Astrocyte (in vitro differentiated cells and primary cell): ENCODE data around the gene MT1E. TPM values are rescaled to one million over a fixed set of nuclear protein-coding genes. Genes with fewer than 3 reads are reported as not detected.
"Not testable (repeated sequence)": the region's sequence is repeated elsewhere in the genome, so short reads cannot be mapped to it uniquely, and the experiment has no call there.

Experiments used
- DNase-seq: peaks from one replicate; pipeline ENCODE4 v3.0.0-alpha.2; 2010; ENCODE audit warnings: low read depth
- FAIRE-seq: peaks from 2 replicates; lab custom pipeline; 2011; peaks lifted over from hg19 to GRCh38; lab: Jason Lieb, UNC
- H2AFZ ChIP-seq: 2 replicates; pipeline ENCODE4 v1.6.0; 2012; ENCODE audit warnings: low read depth, low read length, inconsistent platforms
- H3K27ac ChIP-seq: 2 replicates; pipeline ENCODE4 v1.5.1; 2011; ENCODE audit warnings: low read depth, low read length, inconsistent platforms
- H3K27me3 ChIP-seq: 2 replicates; pipeline ENCODE4 v1.6.0; 2011; ENCODE audit warnings: low read length, inconsistent platforms; ENCODE audit not compliant: insufficient read depth
- H3K36me3 ChIP-seq: 2 replicates; pipeline ENCODE4 v1.5.1; 2011; ENCODE audit warnings: low read length, inconsistent platforms; ENCODE audit not compliant: insufficient read depth
- H3K4me1 ChIP-seq: 2 replicates; pipeline ENCODE4 v1.5.1; 2011; ENCODE audit warnings: low read length, inconsistent platforms; ENCODE audit not compliant: insufficient read depth
- H3K4me2 ChIP-seq: 2 replicates; pipeline ENCODE4 v1.6.0; 2012; ENCODE audit warnings: low read length, inconsistent platforms
- H3K4me3 ChIP-seq: 2 replicates; pipeline ENCODE4 v1.5.1; 2011; ENCODE audit warnings: low read depth, mild to moderate bottlenecking, low read length, inconsistent platforms; ENCODE audit not compliant: insufficient read depth
- H3K79me2 ChIP-seq: 2 replicates; pipeline ENCODE4 v1.6.0; 2012; ENCODE audit warnings: mild to moderate bottlenecking, low read length, inconsistent platforms; ENCODE audit not compliant: insufficient read depth
- H3K9ac ChIP-seq: 2 replicates; pipeline ENCODE4 v1.6.0; 2012; ENCODE audit warnings: mild to moderate bottlenecking, low read length, inconsistent platforms
- H3K9me3 ChIP-seq: 2 replicates; pipeline ENCODE4 v1.5.1; 2012; ENCODE audit warnings: low read depth, mild to moderate bottlenecking, low read length, inconsistent platforms; ENCODE audit not compliant: insufficient read depth
- H4K20me1 ChIP-seq: 2 replicates; pipeline ENCODE4 v1.6.0; 2012; ENCODE audit warnings: low read length, inconsistent platforms; ENCODE audit not compliant: insufficient read depth
- H3K27ac Mint-ChIP-seq: one replicate; pipeline ENCODE4 v1.8.0; 2021; ENCODE audit warnings: mild to moderate bottlenecking, mixed read lengths; ENCODE audit not compliant: unreplicated experiment
- H3K27me3 Mint-ChIP-seq: one replicate; pipeline ENCODE4 v1.8.0; 2021; ENCODE audit warnings: low read depth, mixed read lengths; ENCODE audit not compliant: unreplicated experiment
- H3K36me3 Mint-ChIP-seq: one replicate; pipeline ENCODE4 v1.8.0; 2021; ENCODE audit warnings: low read depth, mixed read lengths; ENCODE audit not compliant: unreplicated experiment
- H3K4me1 Mint-ChIP-seq: one replicate; pipeline ENCODE4 v1.8.0; 2021; ENCODE audit warnings: low read depth, mixed read lengths; ENCODE audit not compliant: unreplicated experiment
- H3K4me3 Mint-ChIP-seq: one replicate; pipeline ENCODE4 v1.8.0; 2021; ENCODE audit warnings: mild to moderate bottlenecking, moderate library complexity, mixed read lengths; ENCODE audit not compliant: unreplicated experiment
- H3K9me3 Mint-ChIP-seq: one replicate; pipeline ENCODE4 v1.8.0; 2021; ENCODE audit warnings: mild to moderate bottlenecking, mixed read lengths; ENCODE audit not compliant: unreplicated experiment
- EZH2 ChIP-seq: IDR thresholded peaks from 2 replicates; pipeline ENCODE4 v1.6.1; 2012; ENCODE audit warnings: mild to moderate bottlenecking, low read length, inconsistent platforms; ENCODE audit not compliant: insufficient read depth
- total RNA-seq: library from RNA; stranded (reverse); gene quantifications from 2 replicates; pipeline ENCODE4 v1.2.1, GENCODE V29; 2021
- TF ChIP-seq, protein P1 (sequence below): IDR thresholded peaks from 2 replicates; pipeline ENCODE4 v1.5.1; 2011; ENCODE audit warnings: low read depth, mild to moderate bottlenecking, inconsistent platforms, low read length, moderate library complexity; ENCODE audit not compliant: insufficient read depth

The MT1E gene
- total RNA-seq, 1 donor from 2014 or later, result 11.9 TPM

DNA sequence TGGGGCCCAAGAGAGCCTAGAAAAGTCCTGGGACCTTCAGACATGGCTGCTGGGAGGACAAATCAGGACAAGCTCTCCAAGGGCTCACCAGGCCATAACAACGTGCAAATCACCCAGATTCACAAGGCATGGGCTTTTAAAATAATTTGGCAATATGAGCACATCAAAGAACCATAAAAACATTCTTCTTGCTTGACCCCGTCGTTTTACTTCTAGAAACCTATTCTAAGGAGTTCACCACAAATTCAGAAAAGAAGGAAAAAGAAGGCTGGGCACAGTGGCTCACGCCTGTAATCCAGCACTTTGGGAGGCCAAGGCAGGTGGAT lies 48.3 kb upstream of the MT1E start:
- H3K27me3 Mint-ChIP-seq, result peaks cover 13% of the 10 kb centered on the region
- Histone ChIP-seq H3K27me3 (no peaks in the 10 kb centered on the region), H3K27ac (no peak overlapping the region), H4K20me1 (no peaks in the 10 kb centered on the region), H3K4me2 (no peak overlapping the region), H3K79me2 (no peaks in the 10 kb centered on the region), H3K9ac (no peak overlapping the region), H3K9me3 (no peaks in the 10 kb centered on the region), H2AFZ (no peak overlapping the region), H3K36me3 (no peaks in the 10 kb centered on the region), H3K4me1 (no peaks in the 10 kb centered on the region), H3K4me3 (no peak overlapping the region)
- H3K9me3 Mint-ChIP-seq, result no peaks in the 10 kb centered on the region
- H3K36me3 Mint-ChIP-seq, result no peaks in the 10 kb centered on the region
- no peak for TF ChIP-seq EZH2
- TF ChIP-seq, protein P1, sequence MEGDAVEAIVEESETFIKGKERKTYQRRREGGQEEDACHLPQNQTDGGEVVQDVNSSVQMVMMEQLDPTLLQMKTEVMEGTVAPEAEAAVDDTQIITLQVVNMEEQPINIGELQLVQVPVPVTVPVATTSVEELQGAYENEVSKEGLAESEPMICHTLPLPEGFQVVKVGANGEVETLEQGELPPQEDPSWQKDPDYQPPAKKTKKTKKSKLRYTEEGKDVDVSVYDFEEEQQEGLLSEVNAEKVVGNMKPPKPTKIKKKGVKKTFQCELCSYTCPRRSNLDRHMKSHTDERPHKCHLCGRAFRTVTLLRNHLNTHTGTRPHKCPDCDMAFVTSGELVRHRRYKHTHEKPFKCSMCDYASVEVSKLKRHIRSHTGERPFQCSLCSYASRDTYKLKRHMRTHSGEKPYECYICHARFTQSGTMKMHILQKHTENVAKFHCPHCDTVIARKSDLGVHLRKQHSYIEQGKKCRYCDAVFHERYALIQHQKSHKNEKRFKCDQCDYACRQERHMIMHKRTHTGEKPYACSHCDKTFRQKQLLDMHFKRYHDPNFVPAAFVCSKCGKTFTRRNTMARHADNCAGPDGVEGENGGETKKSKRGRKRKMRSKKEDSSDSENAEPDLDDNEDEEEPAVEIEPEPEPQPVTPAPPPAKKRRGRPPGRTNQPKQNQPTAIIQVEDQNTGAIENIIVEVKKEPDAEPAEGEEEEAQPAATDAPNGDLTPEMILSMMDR, result no peak
- DNase-seq (no peak), FAIRE-seq (no peak)
- no peak overlapping the region for H3K27ac Mint-ChIP-seq
- H3K4me3 Mint-ChIP-seq, result no peak overlapping the region
- H3K4me1 Mint-ChIP-seq, result no peaks in the 10 kb centered on the region

DNA sequence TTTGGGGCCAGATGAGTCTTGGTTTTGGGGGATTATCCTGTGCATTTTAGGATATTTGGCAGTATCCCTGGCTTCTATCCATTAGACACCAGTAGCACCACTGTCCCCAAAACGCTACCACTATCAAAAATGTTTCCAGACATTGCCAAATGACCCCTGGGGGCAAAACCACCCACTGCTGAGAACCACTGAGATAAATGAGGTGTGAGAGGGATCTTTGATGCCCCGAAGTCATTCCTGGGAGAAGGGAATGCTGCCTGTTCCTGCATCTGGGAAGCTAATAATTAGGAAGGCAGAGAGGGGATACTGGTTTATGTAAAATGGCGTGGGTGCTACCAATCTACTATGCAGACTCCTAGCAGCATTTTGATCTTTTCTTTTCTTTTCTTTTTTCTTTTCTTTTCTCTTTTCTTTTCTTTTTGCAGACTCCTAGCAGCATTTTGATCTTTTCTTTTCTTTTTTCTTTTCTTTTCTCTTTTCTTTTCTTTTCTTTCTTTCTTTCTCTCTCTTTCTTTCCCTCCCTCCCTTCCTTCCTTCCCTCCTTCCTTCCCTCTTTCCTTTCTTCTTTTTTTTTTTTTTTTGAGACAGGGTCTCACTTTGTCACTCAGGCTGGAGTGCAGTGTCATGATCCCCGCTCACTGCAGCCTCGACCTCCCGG lies 45.1 kb upstream of the MT1E start:
- peaks cover 10% of the 10 kb centered on the region for H3K27me3 ChIP-seq
- no peak overlapping the region for H3K9ac ChIP-seq
- no peak overlapping the region for H3K27ac Mint-ChIP-seq
- H3K4me2 ChIP-seq, result no peak overlapping the region
- no peak for TF ChIP-seq EZH2
- TF ChIP-seq, protein P1, result no peak
- FAIRE-seq (no peak), DNase-seq (no peak)
- H3K36me3 ChIP-seq, result no peaks in the 10 kb centered on the region
- no peak overlapping the region for H3K27ac ChIP-seq
- peaks cover 41% of the 10 kb centered on the region for H3K27me3 Mint-ChIP-seq
- no peaks in the 10 kb centered on the region for H3K79me2 ChIP-seq
- H4K20me1 ChIP-seq, result no peaks in the 10 kb centered on the region
- H3K9me3 ChIP-seq, result no peaks in the 10 kb centered on the region
- H3K4me3 ChIP-seq, result no peak overlapping the region
- H3K4me1 Mint-ChIP-seq, result no peaks in the 10 kb centered on the region
- no peaks in the 10 kb centered on the region for H3K36me3 Mint-ChIP-seq
- H2AFZ ChIP-seq, result no peak overlapping the region
- no peaks in the 10 kb centered on the region for H3K9me3 Mint-ChIP-seq
- no peak overlapping the region for H3K4me3 Mint-ChIP-seq
- H3K4me1 ChIP-seq, result no peaks in the 10 kb centered on the region

DNA sequence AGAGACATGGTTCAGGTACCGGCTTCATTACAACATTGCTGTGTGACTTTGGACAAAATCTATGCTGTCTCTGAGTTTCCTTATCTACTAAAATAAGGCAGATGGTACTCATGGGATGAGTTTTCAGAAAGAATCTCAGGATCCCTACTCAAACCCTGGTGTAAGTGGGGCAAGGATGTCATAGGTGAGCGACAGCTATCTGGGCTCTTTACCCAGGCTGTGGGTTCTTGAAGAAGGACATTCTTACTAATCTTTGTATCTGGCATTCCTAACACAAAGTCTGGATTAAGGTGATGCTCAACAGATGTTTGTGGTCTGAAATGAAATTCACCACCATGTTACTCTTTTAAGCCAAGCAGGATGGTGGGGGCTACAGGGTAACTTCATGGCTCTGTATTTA lies 42.7 kb upstream of the MT1E start:
- not testable (repeated sequence) for H3K27ac ChIP-seq, H3K27ac Mint-ChIP-seq, H3K4me2 ChIP-seq, H3K4me1 Mint-ChIP-seq, H3K36me3 ChIP-seq, H3K4me3 Mint-ChIP-seq, H3K36me3 Mint-ChIP-seq, H3K4me3 ChIP-seq, H3K9me3 Mint-ChIP-seq, FAIRE-seq, H3K9me3 ChIP-seq, H4K20me1 ChIP-seq, H3K79me2 ChIP-seq, H2AFZ ChIP-seq, H3K9ac ChIP-seq, H3K4me1 ChIP-seq, DNase-seq
- H3K27me3 ChIP-seq, result peaks cover 19% of the 10 kb centered on the region
- H3K27me3 Mint-ChIP-seq, result peaks cover 61% of the 10 kb centered on the region
